ENCODE results near the gene DCST2. TPM values are rescaled to one million over a fixed set of nuclear protein-coding genes. Genes with fewer than 3 reads are reported as not detected.
A peak's percentile ranks its signal among the peaks of the same experiment; 100 is the strongest.
"Not testable (repeated sequence)": the region's sequence is repeated elsewhere in the genome, so short reads cannot be mapped to it uniquely, and the experiment has no call there.

The DCST2 gene
- total RNA-seq, 1 donor from 2014 or later, result 0.41 TPM

DNA sequence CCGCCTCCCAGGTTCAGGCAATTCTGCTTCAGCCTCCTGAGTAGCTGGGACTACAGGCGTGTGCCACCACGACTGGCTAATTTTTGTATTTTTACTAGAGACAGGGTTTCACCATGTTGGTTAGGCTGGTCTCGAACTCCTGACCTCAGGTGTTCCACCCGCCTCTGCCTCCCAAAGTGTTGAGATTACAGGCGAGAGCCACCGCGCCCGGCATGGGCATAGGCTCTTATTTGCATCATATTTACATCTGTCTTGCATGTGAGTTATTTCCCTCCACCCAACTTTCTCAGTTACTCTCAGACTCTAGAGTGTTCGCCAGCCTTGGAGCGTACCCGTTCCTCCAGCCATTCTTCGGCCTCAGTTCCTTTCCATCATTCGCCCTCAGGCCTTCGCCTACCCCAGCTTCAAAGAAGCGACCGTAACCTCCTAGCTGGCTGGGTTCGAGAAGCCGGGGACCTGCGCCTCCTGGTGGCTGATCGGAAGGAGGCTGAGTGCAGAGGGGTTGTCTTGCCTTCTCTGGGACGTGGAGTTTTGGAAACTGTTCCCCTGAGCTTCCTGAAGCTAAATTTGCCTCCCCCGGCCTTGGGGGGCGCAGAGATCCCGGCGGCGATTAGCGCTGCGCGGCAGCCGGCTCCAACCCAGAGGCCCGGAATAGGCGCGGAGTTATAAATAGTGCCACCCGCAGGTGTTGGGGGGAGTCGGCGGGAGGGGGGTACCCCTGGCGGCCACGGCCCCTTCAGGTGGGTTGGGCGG is 34.6 kb downstream of the DCST2 start:
- peak; percentile 87 for DNase-seq

DNA sequence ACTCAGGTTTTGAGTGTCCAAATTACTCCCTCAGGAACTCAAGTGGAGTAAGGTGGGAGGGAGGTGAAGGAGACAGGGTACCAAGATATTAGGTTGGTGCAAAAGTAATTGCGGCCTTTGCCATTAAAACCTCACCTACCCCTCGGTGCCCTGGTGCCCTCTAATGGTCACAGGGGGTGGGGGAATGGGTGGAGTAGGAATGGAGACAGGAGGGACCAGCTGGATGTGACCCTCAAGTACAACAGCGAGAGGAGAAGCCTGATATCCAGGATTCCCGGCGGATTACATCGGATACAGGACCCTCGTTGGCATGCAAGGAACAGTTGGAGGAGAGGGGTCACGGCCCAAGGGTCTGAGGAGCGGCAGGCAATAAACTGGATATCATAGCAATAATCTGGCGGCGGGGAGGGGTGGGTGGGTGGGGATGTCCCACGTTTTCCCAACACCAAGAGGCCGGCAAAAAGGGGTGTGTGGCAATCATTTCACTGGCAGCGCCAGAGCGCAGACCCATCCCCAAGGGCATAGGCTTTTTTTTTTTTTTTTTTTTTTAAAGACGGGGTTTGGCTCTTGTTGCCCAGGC is 35.3 kb downstream of the DCST2 start:
- DNase-seq, result no peak

DNA sequence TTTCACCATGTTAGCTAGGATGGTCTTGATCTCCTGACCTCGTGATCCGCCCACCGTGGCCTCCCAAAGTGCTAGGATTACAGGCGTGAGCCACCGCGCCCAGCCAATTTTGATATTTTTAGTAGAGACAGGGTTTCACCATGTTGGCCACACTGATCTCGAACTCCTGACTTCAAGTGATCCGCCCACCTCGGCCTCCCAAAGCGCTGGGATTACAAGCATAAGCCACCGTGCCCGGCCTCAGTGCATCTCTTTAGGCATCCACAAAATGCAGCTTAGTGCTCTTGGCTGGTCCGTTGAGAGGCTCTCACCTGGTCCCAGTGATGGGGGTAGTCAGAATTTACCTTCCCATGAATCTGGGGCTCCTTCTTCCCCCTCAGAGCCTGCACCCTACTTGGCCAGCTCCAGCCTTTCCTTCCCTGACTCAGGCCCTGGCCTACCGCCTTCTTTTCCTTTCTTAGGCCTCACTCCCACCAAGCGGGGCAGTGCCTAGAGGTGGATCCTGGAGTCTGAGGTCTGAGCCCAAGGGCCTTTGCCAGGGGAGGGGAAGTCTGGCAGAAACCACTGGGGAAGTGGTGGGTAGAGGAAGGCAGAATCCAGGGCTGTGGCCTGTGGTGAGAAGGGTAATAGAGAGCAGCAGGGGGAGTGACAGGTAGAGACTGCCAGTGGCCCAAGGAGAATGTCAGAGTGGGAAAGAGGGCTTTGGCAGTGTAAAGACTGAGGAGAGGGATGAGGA is 36.4 kb downstream of the DCST2 start:
- no peak for DNase-seq

DNA sequence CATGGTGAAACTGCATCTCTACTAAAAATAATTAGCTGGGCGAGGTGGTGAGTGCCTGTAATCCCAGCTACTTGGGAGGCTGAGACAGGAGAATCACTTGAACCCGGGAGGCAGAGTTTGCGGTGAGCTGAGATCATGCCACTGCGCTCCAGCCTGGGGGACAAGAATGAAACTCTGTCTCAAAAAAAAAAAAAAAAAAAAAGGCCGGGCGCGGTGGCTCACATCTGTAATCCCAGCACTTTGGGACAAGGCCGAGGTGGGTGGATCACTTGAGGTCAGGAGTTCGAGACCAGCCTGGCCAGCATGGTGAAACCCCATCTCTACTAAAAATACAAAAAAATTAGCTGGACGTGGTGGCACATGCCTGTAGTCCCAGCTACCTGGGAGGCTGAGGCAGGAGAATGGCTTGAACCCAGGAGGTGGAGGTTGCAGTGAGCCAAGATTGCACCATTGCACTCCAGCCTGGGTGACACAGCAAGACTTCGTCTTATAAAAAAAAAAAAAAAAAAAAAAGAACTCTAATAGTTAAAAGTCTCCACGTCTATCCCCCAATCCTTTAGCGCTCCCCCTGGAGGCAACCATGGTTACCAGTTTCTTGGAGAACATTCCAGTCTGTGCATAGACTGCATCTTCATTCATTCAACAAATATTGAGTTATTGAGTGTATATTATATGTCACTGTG is 38.1 kb downstream of the DCST2 start:
- peak; percentile 73 for DNase-seq

DNA sequence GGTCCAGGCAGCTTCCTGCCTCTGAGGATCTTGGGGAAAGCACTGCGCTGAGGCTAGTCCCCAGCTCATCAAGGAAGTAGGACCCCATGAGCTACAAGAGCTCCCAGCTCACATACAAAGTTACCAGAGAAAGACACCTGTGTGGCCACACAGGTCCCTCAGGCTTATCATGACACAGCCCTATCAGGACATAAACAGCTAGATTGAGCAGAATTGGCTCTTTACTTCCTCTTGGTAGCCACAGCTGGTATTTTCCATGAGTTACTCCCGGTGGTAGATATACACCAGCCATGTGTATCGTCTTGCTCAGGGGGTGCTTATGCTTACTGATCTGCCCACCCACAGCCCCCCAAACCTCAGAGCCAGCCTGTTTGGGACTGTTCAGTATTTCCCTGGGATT is 39.0 kb downstream of the DCST2 start:
- no peak for DNase-seq

DNA sequence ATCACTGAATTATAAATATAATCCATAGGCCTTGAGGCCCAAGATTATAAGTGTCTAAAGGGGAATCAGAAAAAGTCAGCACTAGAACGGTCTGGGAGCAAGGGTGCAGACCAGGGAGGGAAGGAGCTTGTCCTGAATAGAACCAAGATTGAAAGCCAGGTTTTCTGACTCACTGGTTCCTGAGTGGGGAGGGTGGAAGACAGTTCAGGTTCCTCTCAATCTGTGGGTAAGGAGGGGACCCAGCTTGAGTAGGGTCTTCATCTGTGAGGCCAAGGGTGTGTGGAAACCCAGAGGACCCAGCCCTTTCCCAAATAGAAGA is 39.4 kb downstream of the DCST2 start:
- no peak for DNase-seq

DNA sequence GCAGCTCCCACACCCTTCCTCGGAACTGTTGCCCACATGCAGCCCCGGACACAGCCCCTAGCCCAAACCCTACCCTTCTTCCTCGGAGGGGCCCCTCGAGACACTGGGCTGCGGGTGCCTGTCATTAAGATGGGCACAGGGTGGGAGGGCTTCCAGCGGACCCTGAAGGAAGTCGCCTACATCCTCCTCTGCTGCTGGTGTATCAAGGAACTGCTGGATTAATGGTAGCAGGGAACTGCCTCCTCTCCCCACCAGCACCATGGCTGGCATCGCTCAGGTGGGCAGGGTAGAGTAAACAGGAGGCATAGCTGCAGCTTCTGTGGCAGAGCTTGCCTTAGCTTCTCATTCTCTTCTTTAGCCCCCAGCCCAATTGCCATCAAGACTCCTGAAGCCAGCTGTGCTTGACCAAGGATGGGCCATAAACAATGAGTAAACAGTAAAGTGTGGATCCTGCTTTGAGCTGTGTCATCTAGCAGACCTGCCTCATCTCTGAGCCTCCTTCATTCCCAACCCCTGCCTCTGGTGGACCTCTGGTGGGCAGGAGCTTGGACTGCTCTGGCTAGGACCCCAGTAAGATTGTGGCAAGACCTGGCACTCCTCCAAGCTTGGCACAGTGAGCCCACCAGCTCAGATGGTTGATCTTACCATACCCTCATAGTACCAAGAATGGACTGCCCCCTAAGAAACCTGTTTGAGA is 39.9 kb downstream of the DCST2 start, which contains the start of gene LENEP:
LENEP (plus strand) TSS at position 15 of the 697 bp plus-strand sequence; CDS start at position 37, 22 bp downstream.
- DNase-seq, result no peak

DNA sequence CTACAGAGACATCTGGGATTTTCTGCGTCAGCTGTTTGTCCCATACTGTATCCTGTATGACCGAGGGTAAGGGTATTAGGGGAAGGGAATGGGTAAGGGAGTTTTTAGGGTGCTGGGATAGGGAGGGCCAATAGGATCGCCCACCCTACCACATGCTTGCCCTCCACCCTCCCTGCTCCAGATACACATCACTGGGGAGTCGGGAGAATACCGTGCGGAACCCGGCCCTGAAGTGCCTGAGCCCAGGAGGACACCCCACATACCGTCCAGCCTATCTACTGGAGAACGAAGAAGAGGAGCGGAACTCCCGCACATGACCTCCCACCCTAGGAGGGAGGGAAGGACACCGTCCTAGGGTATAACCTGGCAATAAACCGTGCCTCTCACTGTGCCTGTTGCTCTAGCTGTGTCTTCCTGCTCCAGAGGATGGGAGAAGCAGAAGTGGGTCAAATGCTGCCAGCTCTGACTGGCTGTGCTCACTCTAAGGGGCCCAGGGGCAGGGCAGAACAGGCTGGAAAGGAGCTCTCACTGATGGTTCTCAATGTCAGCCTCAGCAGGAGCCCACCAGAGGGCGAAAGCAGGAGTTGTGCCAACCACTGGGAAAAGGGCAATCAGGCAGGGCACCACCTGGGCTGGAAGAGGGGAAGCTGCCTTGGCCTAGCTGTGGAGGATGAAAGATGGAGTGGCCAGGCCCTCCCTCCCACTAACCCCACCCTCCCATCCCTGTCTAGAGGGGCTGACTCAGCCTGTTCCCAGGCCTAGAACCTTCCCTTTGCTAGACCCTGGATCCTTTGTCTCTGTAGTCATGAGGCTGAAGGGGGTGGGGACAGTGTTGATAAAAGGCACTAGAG is 40.6 kb downstream of the DCST2 start:
- no peak for DNase-seq

DNA sequence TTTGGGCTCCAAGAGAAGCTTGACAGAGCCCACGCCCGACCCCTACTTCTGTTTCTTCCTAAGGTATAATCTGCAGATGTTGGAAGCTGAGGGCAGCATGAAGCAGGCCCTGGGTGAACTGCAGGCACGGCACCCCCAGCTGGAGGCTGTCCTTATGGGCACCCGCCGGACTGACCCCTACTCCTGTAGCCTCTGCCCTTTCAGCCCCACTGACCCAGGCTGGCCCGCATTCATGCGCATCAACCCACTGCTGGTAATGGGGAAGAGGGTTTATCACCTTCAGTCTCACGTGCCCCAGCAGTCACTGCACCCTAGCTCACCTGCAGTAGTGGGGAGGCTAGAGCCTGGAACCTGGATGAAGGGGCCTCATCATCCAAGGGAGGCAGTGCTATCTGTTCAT is 43.3 kb downstream of the DCST2 start:
- DNase-seq, result no peak

DNA sequence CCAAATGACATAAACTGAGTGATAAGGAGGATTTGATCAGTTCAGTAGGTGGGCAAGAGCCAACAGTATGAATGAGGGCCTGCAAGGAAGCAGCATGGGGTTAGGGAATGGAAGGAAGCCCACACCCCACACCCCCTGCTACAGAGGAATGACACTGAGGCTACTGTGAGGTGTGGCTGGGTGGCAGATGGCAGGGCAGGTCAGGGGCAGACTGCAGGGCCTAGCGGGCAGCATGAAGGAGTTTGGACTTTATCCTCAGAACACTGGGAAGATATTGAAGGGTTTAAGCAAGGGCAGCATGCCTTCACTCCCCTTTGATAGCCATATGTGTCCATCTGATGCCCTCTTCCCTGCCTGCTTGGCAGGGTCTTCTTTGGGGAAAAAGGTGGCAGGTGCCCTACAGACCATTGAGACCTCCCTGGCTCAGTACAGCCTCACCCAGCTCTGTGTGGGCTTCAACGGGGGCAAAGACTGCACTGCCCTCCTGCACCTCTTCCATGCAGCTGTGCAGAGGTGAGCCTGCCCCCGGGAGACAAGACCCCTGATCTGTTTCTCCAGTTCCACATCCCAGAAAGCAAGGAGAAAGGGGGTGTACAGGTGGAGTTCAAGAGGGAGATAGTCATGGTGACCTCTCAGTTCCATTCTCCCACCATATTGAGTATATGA is 44.3 kb downstream of the DCST2 start:
- no peak for DNase-seq

DNA sequence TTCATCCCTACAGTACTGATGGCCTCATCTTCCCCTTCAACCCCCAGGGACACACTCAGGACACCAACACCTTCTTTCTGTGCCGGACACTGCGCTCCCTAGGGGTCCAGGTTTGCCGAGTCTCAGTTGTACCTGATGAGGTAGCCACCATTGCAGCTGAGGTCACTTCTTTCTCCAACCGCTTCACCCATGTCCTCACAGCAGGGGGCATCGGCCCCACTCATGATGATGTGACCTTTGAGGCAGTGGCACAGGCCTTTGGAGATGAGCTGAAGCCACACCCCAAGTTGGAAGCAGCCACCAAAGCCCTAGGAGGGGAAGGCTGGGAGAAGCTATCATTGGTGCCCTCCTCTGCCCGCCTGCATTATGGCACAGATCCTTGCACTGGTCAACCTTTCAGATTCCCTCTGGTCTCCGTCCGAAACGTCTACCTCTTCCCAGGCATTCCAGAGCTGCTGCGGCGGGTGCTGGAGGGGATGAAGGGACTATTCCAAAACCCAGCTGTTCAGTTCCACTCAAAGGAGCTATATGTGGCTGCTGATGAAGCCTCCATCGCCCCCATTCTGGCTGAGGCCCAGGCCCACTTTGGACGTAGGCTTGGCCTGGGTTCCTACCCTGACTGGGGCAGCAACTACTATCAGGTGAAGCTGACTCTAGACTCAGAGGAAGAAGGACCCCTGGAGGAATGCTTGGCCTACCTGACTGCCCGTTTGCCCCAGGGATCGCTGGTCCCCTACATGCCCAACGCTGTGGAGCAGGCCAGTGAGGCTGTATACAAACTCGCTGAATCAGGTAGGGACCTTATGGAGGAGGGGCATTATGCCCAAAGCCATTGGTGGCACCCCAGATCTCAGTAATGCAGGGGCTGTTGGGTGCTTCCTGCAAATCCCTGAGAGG is 45.3 kb downstream of the DCST2 start:
- no peak for DNase-seq

DNA sequence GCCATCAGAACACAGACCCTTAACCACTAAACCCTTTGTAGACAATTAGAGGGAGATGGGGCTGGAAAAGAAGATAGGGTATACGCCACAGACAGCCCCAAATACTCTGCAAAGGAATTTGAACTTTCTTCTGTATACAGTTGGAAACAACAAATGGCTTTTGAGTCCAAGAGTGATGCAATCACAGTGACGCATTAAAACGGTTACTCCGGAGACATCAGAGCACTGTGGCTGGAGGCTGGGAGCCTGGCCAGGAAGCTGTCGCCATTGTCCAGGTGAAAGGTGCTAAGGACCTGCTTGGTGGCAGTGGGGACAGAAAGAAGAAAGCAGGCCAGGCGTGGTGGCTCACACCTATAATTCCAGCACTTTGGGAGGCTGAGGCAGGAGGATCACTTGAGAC is 46.3 kb downstream of the DCST2 start:
- no peak for DNase-seq

DNA sequence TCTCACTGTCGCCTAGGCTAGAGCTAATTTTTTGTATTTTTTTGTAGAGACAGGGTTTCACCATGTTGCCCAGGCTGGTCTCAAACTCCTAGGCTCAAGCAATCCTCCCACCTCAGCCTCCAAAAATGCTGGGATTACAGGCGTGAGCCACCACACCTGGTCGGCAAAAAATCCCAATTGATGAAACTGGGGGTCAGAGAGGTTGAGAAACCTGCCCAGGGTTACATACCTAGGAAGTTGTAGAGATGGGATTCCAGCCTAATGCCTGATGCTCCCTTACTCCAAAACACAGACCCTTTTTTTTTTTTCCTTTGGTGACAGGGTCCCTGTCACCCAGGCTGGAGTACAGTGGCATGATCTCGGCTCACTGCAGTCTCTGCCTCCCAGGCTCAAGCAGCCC is 46.8 kb downstream of the DCST2 start:
- not testable (repeated sequence) for DNase-seq

DNA sequence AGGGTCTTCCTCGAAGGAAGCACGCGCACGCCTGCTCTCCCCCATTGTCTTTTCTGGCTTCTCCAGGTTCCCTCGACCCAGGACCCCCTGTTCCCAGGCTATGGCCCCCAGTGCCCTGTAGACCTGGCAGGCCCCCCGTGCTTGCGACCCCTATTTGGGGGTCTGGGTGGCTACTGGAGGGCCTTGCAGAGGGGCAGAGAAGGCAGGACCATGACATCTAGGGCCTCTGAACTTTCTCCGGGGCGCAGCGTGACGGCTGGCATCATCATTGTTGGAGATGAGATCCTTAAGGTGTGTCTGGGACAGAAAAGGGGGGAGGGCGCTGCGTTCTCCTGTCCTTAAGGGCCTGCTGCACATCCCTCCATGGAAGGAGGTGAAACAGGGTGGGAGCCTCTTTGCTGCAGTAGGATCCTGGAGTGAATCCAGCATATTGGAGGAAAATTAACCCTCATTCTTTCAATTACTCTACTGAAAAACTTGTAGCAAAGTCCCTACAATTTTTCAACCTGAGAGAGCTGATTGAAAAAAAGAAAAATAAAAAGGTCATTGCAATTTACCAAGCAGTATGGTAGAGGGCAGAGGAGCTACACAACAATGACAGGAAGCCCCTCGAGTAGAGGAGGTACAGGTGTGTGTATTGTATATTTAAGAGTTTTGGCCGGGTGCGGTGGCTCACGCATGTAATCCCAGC is 49.7 kb downstream of the DCST2 start:
- DNase-seq, result no peak

DNA sequence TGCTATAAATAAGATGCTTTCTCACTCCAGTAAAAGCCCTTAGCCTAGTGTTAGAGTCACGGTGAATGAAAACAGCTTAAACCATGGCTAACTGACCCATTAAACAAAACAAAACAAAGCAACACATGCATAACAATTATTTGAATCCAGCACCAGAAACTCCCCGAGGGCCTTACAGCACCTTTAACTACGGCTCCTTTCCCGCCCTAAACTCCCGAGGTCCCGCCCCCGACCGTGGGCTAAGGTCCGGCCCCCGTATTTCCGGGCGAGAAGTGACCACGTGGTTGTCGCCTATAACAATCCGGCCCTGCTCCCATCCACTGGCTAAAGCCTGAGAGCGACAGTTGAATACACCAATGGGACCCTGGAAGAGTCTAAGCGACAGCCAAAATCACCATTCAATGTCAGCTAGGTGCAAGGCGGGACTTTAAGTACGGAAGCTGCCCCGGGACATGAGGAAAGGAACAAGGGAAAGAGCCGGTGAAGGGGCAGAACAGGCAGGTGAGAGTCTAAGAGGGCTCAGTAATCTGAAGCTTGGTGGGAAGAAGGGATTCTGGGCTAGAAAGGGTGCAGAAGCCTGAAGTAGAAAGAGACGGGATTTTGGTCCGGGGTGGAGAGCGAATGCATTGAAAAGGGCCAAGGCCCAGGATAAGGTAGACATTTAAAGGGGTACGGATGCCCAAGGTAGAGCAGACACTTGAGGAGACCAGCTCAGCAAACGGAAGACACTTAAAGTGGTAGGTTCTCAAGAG is 50.5 kb downstream of the DCST2 start, which contains the start of gene FLAD1:
FLAD1 (plus strand) TSS at position 448 of the 752 bp plus-strand sequence. CDS start 351 bp downstream, outside the sequence.
- DNase-seq, result peak; percentile 99

DNA sequence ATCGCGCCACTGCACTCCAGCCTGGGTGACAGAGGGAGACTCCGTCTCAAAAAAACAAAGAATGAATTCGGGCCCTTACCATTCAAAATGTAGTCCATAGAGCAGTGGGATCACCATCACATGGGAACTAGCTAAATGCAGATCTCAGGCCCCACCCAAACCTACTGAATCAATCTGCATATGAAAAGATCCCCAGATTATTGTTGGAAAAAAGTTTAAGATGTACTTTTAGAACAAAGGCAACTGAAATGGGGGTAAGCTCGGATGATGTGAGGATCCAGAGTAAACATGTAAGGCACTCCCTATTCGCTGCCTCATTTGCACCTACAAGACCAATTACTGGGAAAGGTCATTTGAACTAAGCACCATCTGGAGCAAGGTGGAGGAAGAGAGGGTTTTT is 51.2 kb downstream of the DCST2 start:
- no peak for DNase-seq

DNA sequence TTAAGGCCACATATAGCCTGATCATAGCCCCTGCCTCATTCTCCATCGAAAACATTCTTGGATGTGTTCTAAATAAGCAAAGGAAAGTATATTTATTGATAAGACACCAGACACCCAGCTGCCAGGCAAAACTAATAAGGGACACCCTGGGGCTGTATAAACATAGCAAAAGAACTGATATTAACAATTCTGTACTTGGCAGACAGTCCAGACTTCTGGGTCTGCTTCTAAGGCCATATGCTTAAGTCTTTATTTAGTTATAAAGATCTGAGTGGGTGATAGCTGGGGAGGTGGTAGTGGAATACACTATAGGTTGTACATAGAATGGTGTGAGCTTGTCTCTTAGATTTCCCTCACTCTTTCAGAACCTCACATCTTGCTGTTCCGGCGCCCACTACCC is 55.2 kb downstream of the DCST2 start:
- DNase-seq, result no peak

DNA sequence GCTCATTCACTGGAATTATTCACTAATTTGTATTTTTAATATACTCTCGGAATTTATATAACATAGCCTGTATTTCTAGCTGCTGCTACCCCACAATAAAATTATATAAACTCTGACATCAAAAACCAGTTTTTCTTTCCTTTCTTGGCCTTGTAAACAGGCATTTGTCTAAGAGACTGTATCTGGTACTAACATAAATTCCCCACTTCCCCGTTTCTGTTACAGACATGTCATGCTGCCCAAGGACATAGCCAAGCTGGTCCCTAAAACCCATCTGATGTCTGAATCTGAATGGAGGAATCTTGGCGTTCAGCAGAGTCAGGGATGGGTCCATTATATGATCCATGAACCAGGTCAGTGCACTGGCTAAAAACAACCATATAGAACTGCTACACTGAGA is 55.8 kb downstream of the DCST2 start:
- not testable (repeated sequence) for DNase-seq

Measured in tongue (tissue), 2 donors.